PC-9 (cell line): ENCODE measurements around the gene FOXF1.

Source experiments
- EZH2 ChIP-seq: fragments of 200-600 bp; sonication (generic); IDR thresholded peaks from 2 replicates; pipeline ENCODE4 v1.8.0; 2017; ENCODE audit warnings: antibody characterized with exemption, low read depth
- TF ChIP-seq, protein P1 (sequence below): fragments of 200-600 bp; sonication (generic); conservative IDR thresholded peaks from 2 replicates; pipeline ENCODE4 v1.6.1; 2017; ENCODE audit warnings: mixed run types, antibody characterized with exemption, mild to moderate bottlenecking, moderate library complexity

DNA sequence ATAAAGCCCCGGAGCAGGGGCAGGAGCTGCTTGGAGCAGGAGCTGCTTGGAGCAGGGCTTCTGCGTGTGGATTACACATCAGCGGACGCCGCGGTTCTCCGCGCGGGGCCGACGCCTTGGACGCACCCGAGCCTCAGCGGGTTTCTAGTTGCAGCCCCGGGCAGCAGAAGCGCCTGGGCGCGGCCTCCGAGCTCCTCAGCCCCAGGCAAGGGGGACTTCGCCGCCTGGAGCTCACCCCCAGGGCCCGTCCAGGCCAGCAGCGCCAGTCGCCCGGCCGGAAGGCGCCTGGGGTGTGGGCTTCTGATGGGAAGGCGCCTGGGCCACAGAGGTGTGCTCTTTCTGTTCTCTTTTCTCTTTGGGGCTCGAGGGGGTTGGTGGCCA lies 6.3 kb downstream of the FOXF1 start:
- TF ChIP-seq, protein P1, sequence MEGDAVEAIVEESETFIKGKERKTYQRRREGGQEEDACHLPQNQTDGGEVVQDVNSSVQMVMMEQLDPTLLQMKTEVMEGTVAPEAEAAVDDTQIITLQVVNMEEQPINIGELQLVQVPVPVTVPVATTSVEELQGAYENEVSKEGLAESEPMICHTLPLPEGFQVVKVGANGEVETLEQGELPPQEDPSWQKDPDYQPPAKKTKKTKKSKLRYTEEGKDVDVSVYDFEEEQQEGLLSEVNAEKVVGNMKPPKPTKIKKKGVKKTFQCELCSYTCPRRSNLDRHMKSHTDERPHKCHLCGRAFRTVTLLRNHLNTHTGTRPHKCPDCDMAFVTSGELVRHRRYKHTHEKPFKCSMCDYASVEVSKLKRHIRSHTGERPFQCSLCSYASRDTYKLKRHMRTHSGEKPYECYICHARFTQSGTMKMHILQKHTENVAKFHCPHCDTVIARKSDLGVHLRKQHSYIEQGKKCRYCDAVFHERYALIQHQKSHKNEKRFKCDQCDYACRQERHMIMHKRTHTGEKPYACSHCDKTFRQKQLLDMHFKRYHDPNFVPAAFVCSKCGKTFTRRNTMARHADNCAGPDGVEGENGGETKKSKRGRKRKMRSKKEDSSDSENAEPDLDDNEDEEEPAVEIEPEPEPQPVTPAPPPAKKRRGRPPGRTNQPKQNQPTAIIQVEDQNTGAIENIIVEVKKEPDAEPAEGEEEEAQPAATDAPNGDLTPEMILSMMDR, result no peak
- no peak for TF ChIP-seq EZH2
